SK-N-SH (cell line): ENCODE data around the gene AJUBA. TPM values are rescaled to one million over a fixed set of nuclear protein-coding genes. Genes with fewer than 3 reads are reported as not detected.

Source experiments
- CTCF ChIA-PET: fragments of 300-600, 350-600 bp; formaldehyde crosslinking; extraction: SDS; loops from one replicate; lab custom pipeline; 2021; lab: Yijun Ruan, JAX
- POLR2A ChIA-PET: fragments of 350-600 bp; sonication (Branson Sonifier 250); formaldehyde crosslinking; extraction: SDS; loops from one replicate; lab custom pipeline; 2020; ENCODE audit warnings: antibody characterized with exemption, inconsistent platforms; lab: Yijun Ruan, JAX
- DNase-seq: peaks from one replicate; pipeline ENCODE4 v3.0.0; 2012
- H2AFZ ChIP-seq: fragments of 200-600 bp; sonication (generic); 2 replicates; pipeline ENCODE4 v1.8.1; 2016; ENCODE audit warnings: antibody characterized with exemption, mild to moderate bottlenecking, low read depth
- H3F3A ChIP-seq: fragments of 200-600 bp; sonication (generic); replicated peaks from 2 replicates; pipeline ENCODE3; 2016; ENCODE audit warnings: antibody characterized with exemption, mild to moderate bottlenecking; ENCODE audit not compliant: insufficient read depth
- H3K27ac ChIP-seq, 2 experiments: fragments of 200-500 bp in 1 of 2; fragments of 200-600 bp in 1 of 2; sonication (Bioruptor generic) in 1 of 2; sonication (generic), shearing (Covaris generic) in 1 of 2; 2 replicates each; pipeline versions ENCODE4 v1.5.1 to v1.6.1; 2014 to 2016; ENCODE audit warnings: low read depth in 2 of 2, inconsistent platforms in 1 of 2, low read length in 1 of 2, mild to moderate bottlenecking in 1 of 2, mixed read lengths in 1 of 2
- H3K27me3 ChIP-seq: fragments of 200-600 bp; sonication (generic), shearing (Covaris generic); 2 replicates; pipeline ENCODE4 v1.6.1; 2016; ENCODE audit warnings: mixed run types; ENCODE audit not compliant: insufficient read depth
- H3K36me3 ChIP-seq, 2 experiments: fragments of 200-500 bp in 1 of 2; fragments of 200-600 bp in 1 of 2; sonication (Bioruptor generic) in 1 of 2; sonication (generic) in 1 of 2; replicated peaks in 1 of 2; 2 replicates each; pipeline versions ENCODE3 to v1.5.1; 2014 to 2016; ENCODE audit warnings: low read length in 1 of 2, mild to moderate bottlenecking in 1 of 2; ENCODE audit not compliant: insufficient read depth in 2 of 2, control insufficient read depth in 1 of 2
- H3K4me1 ChIP-seq, 2 experiments: fragments of 200-500 bp in 1 of 2; fragments of 200-600 bp in 1 of 2; sonication (Bioruptor generic) in 1 of 2; sonication (generic), shearing (Covaris generic) in 1 of 2; 2 replicates each; pipeline versions ENCODE4 v1.5.1 to v1.6.1; 2014 to 2016; ENCODE audit warnings: low read depth in 1 of 2, low read length in 1 of 2, mixed run types in 1 of 2; ENCODE audit not compliant: insufficient read depth in 2 of 2, control insufficient read depth in 1 of 2
- H3K4me2 ChIP-seq: fragments of 200-600 bp; sonication (generic), shearing (Covaris generic); 2 replicates; pipeline ENCODE4 v1.6.1; 2017; ENCODE audit warnings: mixed run types
- H3K4me3 ChIP-seq, 2 experiments: fragments of 200-500 bp in 1 of 2; fragments of 200-600 bp in 1 of 2; sonication (Bioruptor generic) in 1 of 2; sonication (generic), shearing (Covaris generic) in 1 of 2; 2 replicates each; pipeline versions ENCODE4 v1.5.1 to v1.8.1; 2014 to 2016; ENCODE audit warnings: low read depth in 2 of 2, inconsistent platforms in 1 of 2, low read length in 1 of 2, mild to moderate bottlenecking in 1 of 2, mixed read lengths in 1 of 2, moderate library complexity in 1 of 2
- H3K79me2 ChIP-seq: fragments of 200-600 bp; sonication (generic); 2 replicates; pipeline ENCODE4 v1.8.1; 2017; ENCODE audit warnings: mild to moderate bottlenecking; ENCODE audit not compliant: insufficient read depth
- H3K9ac ChIP-seq: fragments of 200-600 bp; sonication (generic); 2 replicates; pipeline ENCODE4 v1.6.1; 2017; ENCODE audit warnings: mixed run types
- H3K9me2 ChIP-seq: fragments of 200-600 bp; sonication (generic); 2 replicates; pipeline ENCODE4 v1.6.1; 2017; ENCODE audit warnings: mixed run types
- H3K9me3 ChIP-seq: fragments of 200-600 bp; sonication (generic); 2 replicates; pipeline ENCODE4 v1.6.1; 2017; ENCODE audit warnings: mixed run types, mild to moderate bottlenecking, moderate library complexity
- H4K20me1 ChIP-seq: fragments of 200-600 bp; sonication (generic); 2 replicates; pipeline ENCODE4 v1.6.1; 2017; ENCODE audit warnings: mild to moderate bottlenecking, mixed run types; ENCODE audit not compliant: insufficient read depth
- CHD2 ChIP-seq: fragments of 150-350 bp; IDR thresholded peaks from 2 replicates; pipeline ENCODE4 v1.6.1; 2018; ENCODE audit warnings: low read length; ENCODE audit not compliant: partially characterized antibody
- EZH2phosphoT487 ChIP-seq: fragments of 200-600 bp; sonication (generic); IDR thresholded peaks from 2 replicates; pipeline ENCODE4 v1.6.1; 2017; ENCODE audit warnings: low read depth, mixed run types, mild to moderate bottlenecking, antibody characterized with exemption, moderate library complexity, borderline replicate concordance
- FOSL2 ChIP-seq: IDR thresholded peaks from 2 replicates; pipeline ENCODE4 v1.4.0; 2012; ENCODE audit warnings: low read depth, mild to moderate bottlenecking, moderate library complexity, borderline replicate concordance
- FOXJ3 ChIP-seq: sonication (generic); formaldehyde crosslinking; IDR thresholded peaks from 2 replicates; pipeline ENCODE4 v1.5.1; 2020; ENCODE audit warnings: mild to moderate bottlenecking, missing genetic modification reagents
- GABPA ChIP-seq: IDR thresholded peaks from 2 replicates; pipeline ENCODE4 v1.4.0; 2012; ENCODE audit warnings: low read depth, mild to moderate bottlenecking
- GATA2 ChIP-seq: sonication (generic); formaldehyde crosslinking; IDR thresholded peaks from 2 replicates; pipeline ENCODE4 v1.5.0; 2020; ENCODE audit warnings: mild to moderate bottlenecking, missing genetic modification reagents
- JUND ChIP-seq: IDR thresholded peaks from 2 replicates; pipeline ENCODE4 v1.4.0; 2012
- MAX ChIP-seq: IDR thresholded peaks from 2 replicates; pipeline ENCODE4 v1.4.0; 2012; ENCODE audit warnings: low read depth
- MEF2A ChIP-seq: IDR thresholded peaks from 2 replicates; pipeline ENCODE4 v1.4.0; 2012; ENCODE audit warnings: low read depth, borderline replicate concordance
- NRF1 ChIP-seq: IDR thresholded peaks from 2 replicates; pipeline ENCODE4 v1.6.1; 2012; ENCODE audit warnings: low read depth, mild to moderate bottlenecking, low read length
- RFX5 ChIP-seq: IDR thresholded peaks from 2 replicates; pipeline ENCODE4 v1.6.1; 2012; ENCODE audit warnings: mild to moderate bottlenecking, improper control_type of control experiment, low read length
- RXRA ChIP-seq: IDR thresholded peaks from 2 replicates; pipeline ENCODE4 v1.4.0; 2012; ENCODE audit warnings: low read depth, mild to moderate bottlenecking, borderline replicate concordance
- SIN3A ChIP-seq: IDR thresholded peaks from 2 replicates; pipeline ENCODE4 v1.6.1; 2012; ENCODE audit warnings: low read depth, mild to moderate bottlenecking, low read length, moderate library complexity, borderline replicate concordance
- USF2 ChIP-seq: fragments of 150-350 bp; IDR thresholded peaks from 2 replicates; pipeline ENCODE4 v1.6.1; 2017; ENCODE audit warnings: antibody characterized with exemption, low read length, low read depth, borderline replicate concordance
- YY1 ChIP-seq: IDR thresholded peaks from 2 replicates; pipeline ENCODE4 v1.4.0; 2012; ENCODE audit warnings: low read depth, mild to moderate bottlenecking
- ZBTB33 ChIP-seq: IDR thresholded peaks from 2 replicates; pipeline ENCODE4 v1.4.0; 2012; ENCODE audit warnings: low read depth, borderline replicate concordance
- WGBS: methylation state at CpG from one replicate; pipeline ENCODE4 v1.1.6; 2017; ENCODE audit warnings: low lambda C conversion rate; 5-methylcytosine and 5-hydroxymethylcytosine counted together
- polyA plus RNA-seq, 3 experiments: library from polyadenylated mRNA; depleted of rRNA; stranded (reverse); fragments of >200 nt; gene quantifications; 2 replicates each; pipeline ENCODE4 v1.2.3, GENCODE V29; 2012

The AJUBA gene
- polyA plus RNA-seq, 1 of the 3 experiments (the other 2 are of a cell fraction), result 24.4 TPM

DNA sequence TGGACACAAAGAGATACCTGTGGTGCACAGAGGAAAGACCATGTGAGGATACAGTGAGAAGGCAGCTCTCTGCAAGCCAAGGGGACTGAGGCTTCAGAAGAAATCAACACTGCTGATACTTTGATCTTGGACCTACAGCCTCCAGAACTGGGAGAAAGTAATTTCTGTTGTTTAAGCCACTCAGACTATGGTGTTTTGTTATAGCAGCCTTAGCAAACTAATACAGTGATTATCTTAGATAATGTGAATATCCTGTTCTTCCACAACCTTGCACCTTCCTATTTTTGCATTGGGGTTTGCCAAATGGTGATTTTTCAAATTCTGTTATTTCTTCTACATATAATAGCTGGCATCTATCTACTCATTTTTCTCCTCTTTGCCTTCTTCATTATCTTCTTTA is 35.8 kb upstream of the AJUBA start:
- no peaks in the 10 kb centered on the region for H3K9me3 ChIP-seq
- peaks cover 3 to 9% of the 10 kb centered on the region in 2 experiments; a peak in 2 of 4 replicates for H3K4me1 ChIP-seq
- TF ChIP-seq NRF1, result no peak
- no peak for TF ChIP-seq GABPA
- TF ChIP-seq MAX, result no peak
- H3K27ac ChIP-seq, result no peak overlapping the region
- H3K36me3 ChIP-seq, result no peaks in the 10 kb centered on the region
- POLR2A ChIA-PET, result interaction anchor here (1.2 kb wide), 1 partner anchor 10 kb away, joined by 6 read pairs; no protein-coding TSS in a partner anchor
- H3K4me3 ChIP-seq, result no peak overlapping the region
- no peak overlapping the region for H2AFZ ChIP-seq
- H3K27me3 ChIP-seq, result no peaks in the 10 kb centered on the region
- DNase-seq, result no peak
- H3K9me2 ChIP-seq, result no peaks in the 10 kb centered on the region
- H3F3A ChIP-seq, result peaks cover 3% of the 10 kb centered on the region
- no peaks in the 10 kb centered on the region for H4K20me1 ChIP-seq
- H3K9ac ChIP-seq, result no peak overlapping the region
- H3K4me2 ChIP-seq, result no peak overlapping the region
- CTCF ChIA-PET, result interaction anchor here (0.8 to 3.6 kb wide), 2 partner anchors 24 to 32 kb away, joined by 3 to 18 read pairs; no protein-coding TSS in a partner anchor
- no peaks in the 10 kb centered on the region for H3K79me2 ChIP-seq

GRCh38 chr14:23017091-23017490 is 34.7 kb upstream of the AJUBA start:
- Histone ChIP-seq H2AFZ (no peak overlapping the region), H3K9me3 (no peaks in the 10 kb centered on the region), H3K27me3 (no peaks in the 10 kb centered on the region), H3K79me2 (no peaks in the 10 kb centered on the region), H3K27ac (no peak overlapping the region), H3K9me2 (no peaks in the 10 kb centered on the region), H3F3A (peaks cover 3% of the 10 kb centered on the region), H4K20me1 (no peaks in the 10 kb centered on the region), H3K4me1 (peaks cover 3 to 11% of the 10 kb centered on the region in 2 experiments; a peak in 2 of 4 replicates), H3K9ac (no peak overlapping the region), H3K4me2 (no peak overlapping the region), H3K36me3 (no peaks in the 10 kb centered on the region), H3K4me3 (no peak overlapping the region)
- DNase-seq, result no peak
- ChIA-PET CTCF (interaction anchor here (0.6 to 3.6 kb wide), 10 partner anchors 8 to 60 kb away, joined by 3 to 18 read pairs (median 6); partner anchors contain the start of gene CDH24), POLR2A (interaction anchor here (0.7 to 1.7 kb wide), 3 partner anchors 10 to 18 kb away, joined by 3 to 6 read pairs (median 6); partner anchors contain the start of gene PSMB5)
- 80% methylated on average over 5 of the region's 5 CpGs for WGBS
- TF ChIP-seq JUND, result no peak
- TF ChIP-seq FOSL2, result no peak
- TF ChIP-seq NRF1, result no peak
- no peak for TF ChIP-seq SIN3A
- no peak for TF ChIP-seq MAX
- no peak for TF ChIP-seq RXRA
- TF ChIP-seq MEF2A, result no peak
- no peak for TF ChIP-seq EZH2phosphoT487
- TF ChIP-seq YY1, result no peak
- TF ChIP-seq ZBTB33, result no peak
- no peak for TF ChIP-seq USF2
- TF ChIP-seq FOXJ3 (CRISPR knock-in tag), result no peak
- TF ChIP-seq CHD2, result no peak
- no peak for TF ChIP-seq GATA2 (CRISPR knock-in tag)
- no peak for TF ChIP-seq RFX5
